Vagina (tissue), 2 donors: ENCODE measurements around the gene TIMM10.

Source experiments
- CTCF ChIP-seq, 3 experiments: fragments of 450-650 bp in 2 of 3; fragments of 200-600 bp in 1 of 3; sonication (generic) in 1 of 3; IDR thresholded peaks; one replicate each; pipeline ENCODE4 v1.5.1; 2017 to 2019; ENCODE audit warnings: antibody characterized with exemption in 3 of 3, mild to moderate bottlenecking in 2 of 3, moderate library complexity in 2 of 3
- POLR2A ChIP-seq, 2 donors: fragments of 450-650 bp; IDR thresholded peaks; one replicate each; pipeline ENCODE4 v1.6.1; 2017; ENCODE audit warnings: antibody characterized with exemption in 2 of 2, mild to moderate bottlenecking in 2 of 2, moderate library complexity in 2 of 2
- POLR2AphosphoS5 ChIP-seq, 2 donors: sonication (generic); formaldehyde crosslinking; IDR thresholded peaks; one replicate each; pipeline ENCODE4 v1.9.0; 2017; ENCODE audit warnings: antibody characterized with exemption in 2 of 2, mild to moderate bottlenecking in 2 of 2, low read depth in 1 of 2; ENCODE audit not compliant: insufficient read depth in 1 of 2

- no peak for TF ChIP-seq POLR2AphosphoS5 (IDR thresholded peaks at IDR 0.05; ENCODE audit: insufficient read depth in 1 of 2, low read depth in 1 of 2)
- peak; percentile 54 to 80 (median 70) for TF ChIP-seq CTCF (IDR thresholded peaks at IDR 0.05)
- no peak for TF ChIP-seq POLR2A (IDR thresholded peaks at IDR 0.05)
Observed at GRCh38 chr11:57493507-57494503, 36.7 kb downstream of the TIMM10 start.
